Progenitor cell of endocrine pancreas (in vitro differentiated cells): Measurements from ENCODE around the gene OTUD7B. TPM values are rescaled to one million over a fixed set of nuclear protein-coding genes. Genes with fewer than 3 reads are reported as not detected.

Source experiments
- DNase-seq: peaks from one replicate; pipeline ENCODE4 v3.0.0; 2021; ENCODE audit warnings: low spot score; ENCODE audit not compliant: unreplicated experiment
- H3K27ac Mint-ChIP-seq: 2 replicates; pipeline ENCODE4 v1.8.0; 2021; ENCODE audit warnings: mild to moderate bottlenecking, moderate library complexity, mixed read lengths
- H3K27me3 Mint-ChIP-seq: 2 replicates; pipeline ENCODE4 v1.8.0; 2021; ENCODE audit warnings: mixed read lengths
- H3K36me3 Mint-ChIP-seq: 2 replicates; pipeline ENCODE4 v1.8.0; 2022; ENCODE audit warnings: mixed read lengths; ENCODE audit not compliant: insufficient read depth
- H3K4me1 Mint-ChIP-seq: 2 replicates; pipeline ENCODE4 v1.8.0; 2021; ENCODE audit warnings: low read depth, mixed read lengths
- H3K4me3 Mint-ChIP-seq: 2 replicates; pipeline ENCODE4 v1.8.0; 2021; ENCODE audit warnings: low read depth, mild to moderate bottlenecking, moderate library complexity, mixed read lengths
- H3K9me3 Mint-ChIP-seq: 2 replicates; pipeline ENCODE4 v1.8.0; 2021; ENCODE audit warnings: low read depth, mixed read lengths
- CTCF ChIP-seq: fragments of 200-600 bp; sonication (generic); IDR thresholded peaks from one replicate; pipeline ENCODE4 v1.5.0; 2021; ENCODE audit warnings: antibody characterized with exemption, mild to moderate bottlenecking; ENCODE audit not compliant: unreplicated experiment
- total RNA-seq: library from RNA; stranded (reverse); gene quantifications from 2 replicates; pipeline ENCODE4 v1.2.1, GENCODE V29; 2021

The OTUD7B gene
- total RNA-seq, 1 donor from 2014 or later: 29.1 TPM

GRCh38 chr1:149995927-149996326 is 14.6 kb downstream of the OTUD7B start:
- no peaks in the 10 kb centered on the region for H3K9me3 Mint-ChIP-seq
- no peak overlapping the region for H3K4me3 Mint-ChIP-seq
- peaks cover 8% of the 10 kb centered on the region for H3K36me3 Mint-ChIP-seq
- TF ChIP-seq CTCF: no peak
- peaks cover 23% of the 10 kb centered on the region for H3K4me1 Mint-ChIP-seq
- no peaks in the 10 kb centered on the region for H3K27me3 Mint-ChIP-seq
- H3K27ac Mint-ChIP-seq: no peak overlapping the region
- DNase-seq: no peak

- Mint-ChIP-seq H3K9me3 (no peaks in the 10 kb centered on the region), H3K4me3 (no peak overlapping the region), H3K27me3 (no peaks in the 10 kb centered on the region), H3K4me1 (peaks cover 23% of the 10 kb centered on the region), H3K27ac (no peak overlapping the region), H3K36me3 (peaks cover 2% of the 10 kb centered on the region)
- no peak for TF ChIP-seq CTCF
- no peak for DNase-seq
Observed at GRCh38 chr1:149993764-149994163, 16.8 kb downstream of the OTUD7B start.

DNA sequence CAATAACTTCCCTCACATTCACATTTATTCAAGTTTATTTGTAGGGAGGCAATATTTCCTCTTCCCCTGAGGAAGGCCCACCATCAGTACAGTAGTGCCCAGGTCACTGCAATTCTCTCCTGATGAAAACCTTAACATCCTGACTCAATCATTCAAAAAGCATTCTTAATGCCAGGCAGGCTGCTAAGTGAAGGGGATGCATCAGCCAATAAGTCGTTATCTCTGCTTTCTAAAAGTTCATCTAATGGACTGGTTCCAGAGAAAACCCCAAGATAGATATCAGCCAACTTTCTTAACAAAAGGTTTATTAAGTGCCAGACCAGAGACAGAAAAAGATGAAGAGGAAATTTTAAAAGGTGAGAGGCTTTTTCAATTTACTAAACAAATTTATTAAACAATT is 17.3 kb downstream of the OTUD7B start:
- Mint-ChIP-seq H3K4me3 (no peak overlapping the region), H3K36me3 (peaks cover 2% of the 10 kb centered on the region), H3K4me1 (peaks cover 23% of the 10 kb centered on the region), H3K9me3 (no peaks in the 10 kb centered on the region), H3K27ac (no peak overlapping the region), H3K27me3 (no peaks in the 10 kb centered on the region)
- DNase-seq: no peak
- TF ChIP-seq CTCF: no peak

- DNase-seq: no peak
- no peak overlapping the region for H3K27ac Mint-ChIP-seq
- H3K4me3 Mint-ChIP-seq: no peak overlapping the region
- H3K9me3 Mint-ChIP-seq: no peaks in the 10 kb centered on the region
- H3K36me3 Mint-ChIP-seq: peaks cover 2% of the 10 kb centered on the region
- H3K27me3 Mint-ChIP-seq: no peaks in the 10 kb centered on the region
- peaks cover 19% of the 10 kb centered on the region for H3K4me1 Mint-ChIP-seq
- no peak for TF ChIP-seq CTCF
Observed at GRCh38 chr1:149987297-149987595, 23.3 kb downstream of the OTUD7B start.

DNA sequence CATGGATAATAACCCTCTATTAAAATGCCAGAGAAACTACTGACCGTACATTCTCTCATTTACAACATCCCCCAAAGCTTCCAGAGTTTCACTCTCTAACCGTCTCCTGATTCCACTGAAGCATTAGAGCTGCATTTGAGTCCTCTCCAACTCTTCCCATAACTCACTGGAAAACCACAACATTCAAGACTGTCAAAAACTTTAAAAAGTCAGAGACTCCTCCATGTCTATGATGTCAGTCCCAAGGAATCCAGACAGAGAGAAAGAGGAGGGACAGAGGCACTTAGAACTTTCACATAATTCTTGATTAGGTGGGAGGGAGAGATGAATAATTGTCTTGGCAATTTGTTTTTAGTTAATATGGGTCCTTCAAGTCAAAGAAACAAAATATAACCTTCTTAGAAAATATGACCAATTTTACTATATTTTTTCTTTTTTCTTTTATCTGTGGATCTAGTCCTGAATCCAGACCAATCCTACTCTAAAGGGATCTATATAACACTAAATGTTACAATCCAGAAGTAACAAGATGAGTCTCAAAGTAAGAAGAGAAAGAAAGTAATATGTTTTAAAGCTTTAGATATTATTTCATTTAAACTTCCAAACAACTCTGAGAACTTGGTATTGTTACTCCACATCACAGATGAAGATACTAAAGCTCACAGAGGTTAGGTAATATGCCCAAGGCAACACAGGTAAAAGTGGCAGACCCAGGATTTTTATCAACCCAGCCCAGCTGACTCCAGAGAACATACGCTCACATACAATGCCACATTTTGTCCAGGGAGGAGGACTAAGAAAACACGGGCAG is 23.8 kb downstream of the OTUD7B start:
- H3K9me3 Mint-ChIP-seq: no peaks in the 10 kb centered on the region
- H3K4me3 Mint-ChIP-seq: no peak overlapping the region
- H3K27ac Mint-ChIP-seq: peak overlapping the region; percentile 0
- H3K27me3 Mint-ChIP-seq: no peaks in the 10 kb centered on the region
- TF ChIP-seq CTCF: no peak
- DNase-seq: no peak
- H3K4me1 Mint-ChIP-seq: peaks cover 19% of the 10 kb centered on the region
- peaks cover 2% of the 10 kb centered on the region for H3K36me3 Mint-ChIP-seq
